GM21576 (cell line): Measurements from ENCODE around the gene IFI30.

Experiments
- ATAC-seq: cut with Tn5 transposase; IDR thresholded peaks from one replicate; pipeline ENCODE4 v1.9.1; 2021; ENCODE audit warnings: mild to moderate bottlenecking, moderate library complexity; ENCODE audit not compliant: unreplicated experiment

The IFI30 gene

DNA sequence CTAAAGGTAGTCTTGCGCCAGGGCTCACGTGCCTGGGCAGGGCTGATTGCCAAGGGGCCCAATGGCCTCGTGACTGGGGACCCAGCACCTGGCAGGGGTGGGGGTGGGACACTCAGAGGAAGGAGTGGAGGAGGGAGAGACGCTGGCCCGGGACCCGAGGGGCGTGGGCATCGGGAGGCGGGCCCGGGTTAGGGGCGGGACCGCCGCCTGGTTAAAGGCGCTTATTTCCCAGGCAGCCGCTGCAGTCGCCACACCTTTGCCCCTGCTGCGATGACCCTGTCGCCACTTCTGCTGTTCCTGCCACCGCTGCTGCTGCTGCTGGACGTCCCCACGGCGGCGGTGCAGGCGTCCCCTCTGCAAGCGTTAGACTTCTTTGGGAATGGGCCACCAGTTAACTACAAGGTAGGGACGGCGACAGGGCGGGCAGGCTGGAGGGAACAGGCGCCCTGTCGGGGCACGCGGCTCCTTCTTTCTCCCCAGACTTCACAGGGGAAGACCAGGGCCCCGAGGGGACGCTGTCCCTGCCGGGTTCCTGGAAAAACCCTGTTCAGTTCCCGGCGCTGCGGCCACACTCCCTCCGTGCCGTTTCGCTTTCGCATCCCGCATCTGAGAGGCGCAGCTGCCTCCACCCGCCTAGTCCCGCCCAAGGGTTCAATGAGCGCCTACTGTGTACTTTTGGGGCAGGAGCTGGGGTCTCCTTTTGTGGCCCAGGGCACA is at the start of gene IFI30:
TSS of gene IFI30 (plus strand) at position 242 of the 717 bp plus-strand sequence. CDS start at position 271, 29 bp downstream.
- peak; percentile 45 for ATAC-seq

GRCh38 chr19:18123819-18124218 is 49.8 kb upstream of the IFI30 start:
- no peak for ATAC-seq

DNA sequence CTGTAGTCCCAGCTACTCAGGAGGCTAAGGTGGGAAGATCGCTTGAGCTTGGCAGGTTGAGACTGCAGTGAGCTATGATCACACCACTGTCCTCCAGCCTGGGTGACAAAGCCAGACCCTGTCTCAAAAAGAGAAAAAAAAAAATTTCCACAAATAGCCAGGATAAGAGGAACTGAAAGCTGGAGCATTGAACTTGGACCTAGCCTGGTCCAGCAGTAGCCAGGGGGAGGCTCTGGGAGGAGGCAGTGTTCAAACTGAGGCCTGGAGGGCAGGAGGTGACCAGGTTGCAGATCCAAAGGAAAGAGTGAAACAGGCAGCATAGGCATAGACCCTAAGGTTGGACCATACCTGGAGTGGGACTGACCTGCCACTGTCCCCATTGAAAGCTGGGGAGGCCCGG is 47.5 kb upstream of the IFI30 start:
- ATAC-seq: no peak

DNA sequence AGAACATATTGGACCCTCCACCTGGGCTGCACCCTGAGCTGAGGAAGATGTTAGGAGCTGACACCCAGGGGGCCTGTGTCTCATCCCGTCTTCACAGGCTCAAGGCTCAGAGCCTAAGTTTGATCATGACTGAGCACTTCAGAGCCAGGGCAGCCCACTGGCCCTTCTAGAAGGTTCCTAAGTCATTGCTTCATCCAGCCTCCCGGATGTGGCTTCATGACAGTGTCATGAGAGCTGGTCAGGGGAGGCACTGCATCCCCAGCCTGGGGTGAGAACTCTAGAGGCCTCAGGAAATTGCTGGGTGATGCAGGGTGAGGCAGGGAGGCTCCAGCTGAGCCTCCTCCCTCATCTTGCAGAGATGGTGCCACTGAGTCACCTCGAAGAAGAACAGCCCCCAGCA is 45.6 kb upstream of the IFI30 start:
- no peak for ATAC-seq

GRCh38 chr19:18128805-18129204 is 44.8 kb upstream of the IFI30 start:
- ATAC-seq: no peak

DNA sequence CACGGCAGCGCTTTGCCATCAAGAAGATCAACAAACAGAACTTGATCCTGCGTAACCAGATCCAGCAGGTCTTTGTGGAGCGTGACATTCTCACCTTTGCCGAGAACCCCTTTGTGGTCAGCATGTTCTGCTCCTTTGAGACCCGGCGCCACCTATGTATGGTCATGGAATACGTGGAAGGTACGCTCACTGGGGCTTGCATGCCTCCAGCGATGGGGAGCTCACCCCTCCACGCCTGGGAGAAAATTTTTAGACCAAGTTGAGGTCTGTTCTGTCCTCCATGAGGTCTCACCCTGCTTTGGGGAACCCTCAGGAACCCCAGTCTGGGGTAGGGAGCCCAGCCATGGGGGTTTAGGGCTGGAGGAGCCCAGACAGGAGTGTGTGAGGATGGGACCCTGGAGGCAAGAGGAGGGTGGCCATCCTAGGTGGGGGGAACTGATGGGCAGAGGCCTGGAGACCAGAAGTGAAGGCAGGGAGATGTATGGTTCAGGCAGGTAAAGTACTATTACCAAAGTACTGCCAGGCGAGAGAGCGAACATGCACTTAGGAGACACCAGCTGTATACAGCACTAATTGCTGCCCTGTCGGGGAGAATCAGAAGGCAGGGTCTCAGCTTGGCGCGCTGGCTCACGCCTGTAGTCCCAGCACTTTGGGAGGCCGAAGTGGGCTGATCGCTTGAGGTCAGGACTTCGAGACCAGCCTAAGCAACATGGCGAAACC is 42.9 kb upstream of the IFI30 start:
- ATAC-seq: no peak

DNA sequence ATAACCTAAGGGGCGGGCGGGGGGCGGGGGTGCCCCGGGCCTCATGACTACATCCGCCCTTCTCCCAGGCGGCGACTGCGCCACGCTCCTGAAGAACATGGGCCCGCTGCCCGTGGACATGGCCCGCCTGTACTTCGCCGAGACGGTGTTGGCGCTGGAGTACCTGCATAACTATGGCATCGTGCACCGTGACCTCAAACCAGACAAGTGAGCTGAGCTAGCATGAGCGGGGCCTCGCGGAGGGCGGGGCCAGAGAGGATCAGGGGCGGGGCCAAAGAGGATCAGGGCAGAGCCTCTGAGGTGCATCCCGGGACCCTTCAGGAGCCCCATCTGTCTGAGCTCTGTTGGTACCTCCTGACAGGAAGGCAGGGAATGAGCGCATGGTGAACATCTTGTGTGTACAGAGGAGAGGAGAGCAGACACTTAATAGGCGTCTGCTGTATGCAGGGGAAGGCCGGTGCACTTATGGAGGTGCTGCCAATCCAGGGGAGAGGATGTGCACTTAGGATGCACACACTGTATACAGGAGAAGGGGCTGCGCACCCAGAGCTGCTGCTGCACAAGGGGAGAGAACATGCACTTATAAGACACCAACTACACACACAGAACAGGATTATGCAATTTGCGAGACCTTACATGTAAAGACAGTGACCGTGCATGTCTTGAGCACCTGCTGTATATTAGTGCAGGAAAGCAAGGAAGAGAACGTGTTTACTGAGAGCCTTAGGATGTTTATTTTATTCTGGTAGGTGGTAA is 41.6 kb upstream of the IFI30 start:
- ATAC-seq: no peak

DNA sequence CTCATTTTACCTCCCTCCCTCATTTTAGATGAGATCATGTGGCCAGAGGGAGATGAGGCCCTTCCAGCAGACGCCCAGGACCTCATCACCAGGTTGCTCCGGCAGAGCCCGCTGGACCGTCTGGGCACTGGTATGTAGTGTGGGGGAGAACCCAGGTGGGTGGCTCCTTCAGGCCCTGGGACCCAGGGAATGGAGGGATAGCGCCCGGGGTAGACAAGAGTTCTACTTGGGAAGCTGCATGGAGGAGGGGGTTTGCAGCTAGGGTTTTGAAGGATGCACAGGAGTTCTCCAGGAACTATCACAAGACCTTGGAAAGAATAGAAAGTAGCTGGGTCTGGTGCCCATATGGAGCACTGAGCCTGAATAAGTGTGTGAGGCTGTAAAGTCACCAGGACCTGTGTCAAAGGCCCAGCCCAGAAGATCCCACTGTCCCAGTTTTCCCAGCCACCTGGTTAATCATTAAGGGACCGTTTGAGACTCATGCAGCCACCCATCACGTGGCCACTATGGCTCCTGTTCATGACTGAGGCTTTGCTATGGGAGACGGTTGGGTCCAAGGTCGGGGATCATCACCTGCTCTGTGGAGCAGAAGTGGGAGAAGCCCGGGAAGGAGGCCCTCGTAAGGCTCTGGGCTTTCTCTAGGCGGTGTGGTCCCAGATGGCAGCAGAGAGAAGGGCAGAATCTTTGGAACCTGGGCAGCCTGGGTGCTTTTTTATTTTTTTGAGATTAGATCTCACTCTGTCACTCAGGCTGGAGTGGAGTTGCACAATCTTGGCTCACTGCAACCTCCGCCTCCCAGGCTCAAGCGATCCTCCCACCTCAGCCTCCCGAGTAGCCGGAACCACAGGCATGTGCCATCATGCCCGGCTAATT is 37.7 kb upstream of the IFI30 start:
- no peak for ATAC-seq

- ATAC-seq: no peak
Observed at GRCh38 chr19:18137242-18137641, 36.4 kb upstream of the IFI30 start.

DNA sequence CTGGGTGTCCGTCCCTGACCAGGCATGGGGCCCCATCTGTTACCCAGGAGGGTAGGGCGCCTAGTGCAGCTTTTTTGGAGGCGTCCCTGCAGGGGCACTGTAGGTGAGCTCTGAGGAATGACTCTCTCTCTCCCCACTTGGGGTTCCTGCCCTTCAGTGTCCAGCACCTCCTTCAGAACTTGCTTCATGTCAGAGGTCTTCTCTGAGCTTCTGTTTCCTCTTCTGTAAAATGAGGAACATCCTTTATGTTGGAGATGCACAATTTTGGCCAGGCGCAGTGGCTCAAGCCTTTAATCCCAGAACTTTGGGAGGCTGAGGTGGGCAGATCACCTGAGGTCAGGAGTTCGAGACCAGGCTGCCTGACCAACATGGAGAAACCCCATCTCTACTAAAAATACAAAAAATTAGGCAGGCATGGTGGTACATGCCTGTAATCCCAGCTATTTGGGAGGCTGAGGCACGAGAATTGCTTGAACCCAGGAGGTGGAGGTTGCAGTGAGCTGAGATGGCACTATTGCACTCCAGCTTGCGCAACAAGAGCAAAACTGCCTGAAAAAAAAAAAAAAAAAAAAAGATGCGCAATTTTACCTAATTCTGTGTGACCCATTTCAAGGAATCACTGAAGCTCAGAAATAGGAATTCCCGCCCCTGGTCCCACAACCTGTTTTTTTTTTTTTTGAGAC is 35.8 kb upstream of the IFI30 start:
- no peak for ATAC-seq

- no peak for ATAC-seq
Observed at GRCh38 chr19:18140473-18140872, 33.1 kb upstream of the IFI30 start.

DNA sequence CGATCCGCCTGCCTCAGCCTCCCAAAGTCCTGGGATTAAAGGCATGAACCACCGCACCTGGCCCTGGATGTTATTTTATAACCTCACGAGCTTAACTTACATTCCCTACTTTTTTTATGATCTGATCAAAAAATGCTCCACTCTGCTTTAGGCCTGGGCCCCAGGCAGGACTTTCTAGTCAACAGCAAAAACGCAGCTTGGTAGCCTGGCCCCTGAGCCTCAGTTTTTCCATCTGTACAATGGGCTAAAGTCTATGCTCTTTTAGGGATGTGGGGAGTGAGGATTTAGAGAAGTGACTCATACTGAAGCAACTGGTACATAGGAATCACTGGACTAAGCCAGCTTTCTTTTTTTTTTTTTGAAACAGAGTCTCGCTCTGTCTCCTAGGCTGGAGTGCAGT is 32.6 kb upstream of the IFI30 start:
- no peak for ATAC-seq

DNA sequence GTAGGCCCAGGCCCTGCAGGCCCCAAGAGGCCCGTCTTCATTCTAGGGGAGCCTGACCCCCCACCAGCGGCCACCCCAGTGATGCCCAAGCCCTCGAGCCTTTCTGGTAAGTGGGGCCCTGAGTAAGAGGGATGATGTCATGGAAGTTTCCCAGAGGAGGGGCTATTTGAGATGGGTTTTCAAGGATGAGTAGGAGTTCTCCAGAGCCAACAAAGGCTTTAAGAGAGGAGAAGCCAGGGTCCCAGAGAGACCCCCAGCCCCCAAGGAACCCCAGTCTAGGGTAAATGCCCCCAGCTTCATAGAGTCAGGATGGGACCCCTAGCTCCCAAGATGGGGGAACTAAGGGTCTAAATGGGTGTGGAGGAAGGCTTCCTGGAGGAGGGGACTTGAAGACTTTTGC is 29.7 kb upstream of the IFI30 start:
- ATAC-seq: no peak

DNA sequence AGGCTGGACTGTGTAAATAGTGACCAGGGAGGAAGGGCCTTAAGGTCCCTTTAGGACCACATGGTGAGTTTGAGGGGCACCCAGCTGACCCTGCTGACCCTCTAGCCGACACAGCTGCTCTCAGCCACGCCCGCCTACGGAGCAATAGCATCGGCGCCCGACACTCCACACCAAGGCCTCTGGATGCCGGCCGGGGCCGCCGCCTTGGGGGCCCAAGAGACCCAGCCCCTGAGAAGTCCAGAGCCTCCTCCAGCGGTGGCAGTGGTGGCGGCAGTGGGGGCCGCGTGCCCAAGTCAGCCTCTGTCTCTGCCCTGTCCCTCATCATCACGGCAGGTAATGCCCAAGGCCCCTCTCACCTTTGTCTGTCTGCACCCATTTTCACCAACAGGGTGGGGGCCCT is 29.3 kb upstream of the IFI30 start:
- no peak for ATAC-seq

DNA sequence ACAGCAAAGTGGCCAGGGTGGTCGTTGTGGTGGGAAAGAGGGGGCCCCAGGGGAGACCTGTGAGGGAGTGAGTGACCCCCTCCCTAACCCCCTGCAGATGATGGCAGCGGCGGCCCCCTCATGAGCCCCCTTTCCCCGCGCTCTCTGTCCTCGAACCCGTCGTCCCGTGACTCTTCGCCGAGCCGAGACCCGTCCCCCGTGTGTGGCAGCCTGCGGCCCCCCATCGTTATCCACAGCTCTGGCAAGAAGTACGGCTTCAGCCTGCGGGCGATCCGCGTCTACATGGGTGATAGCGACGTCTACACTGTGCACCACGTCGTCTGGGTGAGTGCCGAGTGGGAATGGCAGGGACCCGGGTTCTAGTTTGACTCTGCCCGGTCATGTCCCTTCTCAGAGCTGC is 28.7 kb upstream of the IFI30 start:
- ATAC-seq: no peak

- no peak for ATAC-seq
Observed at GRCh38 chr19:18145391-18145999, 28.1 kb upstream of the IFI30 start.

- ATAC-seq: no peak
Observed at GRCh38 chr19:18147396-18147795, 26.2 kb upstream of the IFI30 start.

- no peak for ATAC-seq
Observed at GRCh38 chr19:18149596-18149975, 24.0 kb upstream of the IFI30 start.

DNA sequence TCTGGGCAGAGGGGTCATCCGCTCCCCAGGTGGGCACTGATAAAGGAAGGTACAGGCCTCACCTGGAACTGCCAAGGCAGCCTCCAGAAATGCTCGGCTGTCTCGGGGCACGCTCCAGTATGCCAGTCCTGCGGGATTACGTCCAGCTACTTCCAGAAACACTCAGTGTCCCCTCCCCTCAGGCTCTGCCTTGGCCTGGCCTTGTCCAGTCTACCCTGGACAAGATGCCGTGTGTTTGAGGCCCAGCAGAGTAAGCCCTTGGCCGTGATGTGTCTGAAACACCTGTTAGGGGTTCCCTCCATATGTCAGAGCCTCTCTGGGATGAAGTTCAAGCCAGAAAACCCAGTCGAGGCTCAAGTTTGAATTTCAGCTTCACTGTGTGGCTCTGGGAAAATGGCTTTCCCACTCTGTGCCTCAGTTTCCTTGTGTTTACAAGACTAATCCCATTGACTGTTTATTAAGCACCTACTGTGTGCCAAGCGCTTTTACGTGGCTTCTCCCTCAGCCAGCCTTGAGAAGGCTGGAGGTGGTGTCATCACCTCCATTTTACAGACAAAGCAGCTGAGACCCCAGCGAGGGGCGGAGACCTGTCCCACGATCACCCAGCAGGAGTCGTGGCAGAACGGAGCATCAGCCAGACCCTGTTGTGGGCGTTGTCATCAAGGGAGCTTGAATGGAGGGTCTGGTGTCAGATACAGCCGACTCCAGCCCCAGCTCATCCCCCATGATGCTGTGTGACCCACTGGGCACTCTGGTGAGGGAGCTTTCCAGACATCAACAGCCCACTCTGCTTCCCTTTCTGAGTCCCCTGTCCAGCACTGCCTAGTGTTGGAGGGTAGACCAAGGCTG is 22.6 kb upstream of the IFI30 start:
- no peak for ATAC-seq
